22Rv1 (cell line): ENCODE results near the gene TKFC.

Source experiments
- CTCF ChIP-seq: fragments of 450-650 bp; IDR thresholded peaks from 2 replicates; pipeline ENCODE4 v1.5.1; 2017; ENCODE audit warnings: mild to moderate bottlenecking
- ZFX ChIP-seq: fragments of 450-650 bp; IDR thresholded peaks from 2 replicates; pipeline ENCODE4 v1.6.1; 2017; ENCODE audit warnings: antibody characterized with exemption, borderline replicate concordance

- TF ChIP-seq CTCF: no peak
- TF ChIP-seq ZFX: no peak
These were observed 25.5 kb downstream of the TKFC start for GRCh38 chr11:61358566-61358965.
